RWPE1 (cell line): ENCODE results near the gene STK26.
"Not testable (repeated sequence)": the region's sequence is repeated elsewhere in the genome, so short reads cannot be mapped to it uniquely, and the experiment has no call there.

Experiments used
- CTCF ChIA-PET: fragments of 350-600 bp; sonication (Branson Sonifier 250); formaldehyde crosslinking; extraction: SDS; loops from one replicate; lab custom pipeline; 2021; lab: Yijun Ruan, JAX
- POLR2A ChIA-PET: fragments of 400-600 bp; formaldehyde crosslinking; extraction: SDS; loops from one replicate; lab custom pipeline; 2020; ENCODE audit warnings: antibody characterized with exemption; ENCODE audit not compliant: low non-redundant PET; lab: Yijun Ruan, JAX
- DNase-seq: peaks from one replicate; pipeline ENCODE4 v3.0.0; 2012; ENCODE audit warnings: low spot score
- H3K27ac ChIP-seq: fragments of 450-650 bp; 2 replicates; pipeline ENCODE4 v1.5.1; 2017
- CTCF ChIP-seq: fragments of 450-650 bp; conservative IDR thresholded peaks from 2 replicates; pipeline ENCODE4 v1.5.1; 2017; ENCODE audit warnings: low read depth, mild to moderate bottlenecking

STK26 gene

GRCh38 chrX:131988236-131988635 lies 34.9 kb upstream of the STK26 start:
- DNase-seq = no peak
- no peak overlapping the region for H3K27ac ChIP-seq
- ChIA-PET POLR2A (no interaction called here), CTCF (no interaction called here)
- TF ChIP-seq CTCF = no peak

- no peak for TF ChIP-seq CTCF
- CTCF ChIA-PET = no interaction called here
- H3K27ac ChIP-seq = no peak overlapping the region
- POLR2A ChIA-PET = no interaction called here
- peak; percentile 67 for DNase-seq
Measured at GRCh38 chrX:132001127-132001526, 22.0 kb upstream of the STK26 start.

- no peak overlapping the region for H3K27ac ChIP-seq
- peak; percentile 44 for DNase-seq
- CTCF ChIA-PET = no interaction called here
- POLR2A ChIA-PET = no interaction called here
- no peak for TF ChIP-seq CTCF
Measured at GRCh38 chrX:132004728-132005127, 18.4 kb upstream of the STK26 start.

GRCh38 chrX:132009350-132009749 lies 13.8 kb upstream of the STK26 start:
- no peak for DNase-seq
- CTCF ChIA-PET = no interaction called here
- no peak for TF ChIP-seq CTCF
- no peak overlapping the region for H3K27ac ChIP-seq
- POLR2A ChIA-PET = no interaction called here

GRCh38 chrX:132010213-132010612 lies 12.9 kb upstream of the STK26 start:
- DNase-seq, CTCF ChIA-PET, H3K27ac ChIP-seq, POLR2A ChIA-PET: not testable (repeated sequence)

GRCh38 chrX:132015875-132016274 lies 7.2 kb upstream of the STK26 start:
- H3K27ac ChIP-seq = no peak overlapping the region
- TF ChIP-seq CTCF = no peak
- ChIA-PET POLR2A (no interaction called here), CTCF (no interaction called here)
- no peak for DNase-seq

GRCh38 chrX:132016628-132017430 lies 6.3 kb upstream of the STK26 start:
- no peak for TF ChIP-seq CTCF
- no peak for DNase-seq
- CTCF ChIA-PET = interaction anchor here (0.7 kb wide), 1 partner anchor 460 kb away, joined by 3 read pairs; no protein-coding TSS in a partner anchor
- POLR2A ChIA-PET = no interaction called here
- H3K27ac ChIP-seq = no peak overlapping the region
